H1 (cell line): Measurements from ENCODE around the gene DMAC2L. TPM values are rescaled to one million over a fixed set of nuclear protein-coding genes. Genes with fewer than 3 reads are reported as not detected.

Source experiments
- CBX5 ChIP-seq: fragments of 300-800, 300-1000 bp; sonication (generic); IDR thresholded peaks from 2 replicates; pipeline ENCODE4 v1.7.1; 2016; ENCODE audit warnings: antibody characterized with exemption, low read length, low read depth
- GTF2F1 ChIP-seq: IDR thresholded peaks from 2 replicates; pipeline ENCODE4 v1.6.1; 2012; ENCODE audit warnings: low read depth, low read length, improper control_type of control experiment, borderline replicate concordance
- HDAC2 ChIP-seq, 2 experiments: fragments of 300-600 bp in 1 of 2; sonication (generic) in 1 of 2; IDR thresholded peaks; 2 replicates each; pipeline ENCODE4 v1.6.1; 2011 to 2012; ENCODE audit warnings: low read depth in 2 of 2, low read length in 2 of 2, mild to moderate bottlenecking in 2 of 2, moderate library complexity in 2 of 2, borderline replicate concordance in 1 of 2, inconsistent platforms in 1 of 2
- KDM4A ChIP-seq: IDR thresholded peaks from one replicate; pipeline ENCODE4 v1.7.1; 2012; ENCODE audit warnings: low read depth, mild to moderate bottlenecking, moderate library complexity, low read length, inconsistent platforms; ENCODE audit not compliant: severe bottlenecking
- SIN3A ChIP-seq, 2 experiments: IDR thresholded peaks in 1 of 2; conservative IDR thresholded peaks in 1 of 2; 2 replicates each; pipeline ENCODE4 v1.6.1; 2011 to 2012; ENCODE audit warnings: low read length in 2 of 2, improper control_type of control experiment in 1 of 2, low read depth in 1 of 2, mild to moderate bottlenecking in 1 of 2
- SP1 ChIP-seq: IDR thresholded peaks from 2 replicates; pipeline ENCODE4 v1.6.1; 2011; ENCODE audit warnings: low read depth, low read length
- SP4 ChIP-seq: IDR thresholded peaks from 2 replicates; pipeline ENCODE4 v1.6.1; 2012; ENCODE audit warnings: low read length, inconsistent platforms
- polyA plus RNA-seq, 7 experiments: library from polyadenylated mRNA; depleted of rRNA in 3 of 7; stranded (reverse) in 5 of 7; unstranded in 2 of 7; fragments of >200 nt in 5 of 7; fragments of 200-250 nt in 2 of 7; gene quantifications; 1 replicate in 5 of 7; 2 replicates in 1 of 7; 4 replicates in 1 of 7; pipeline versions ENCODE4 v1.2.1 to v1.2.3, GENCODE V29; 2011 to 2013; ENCODE audit warnings: missing spikeins in 2 of 7, mixed read lengths in 2 of 7
- total RNA-seq: library from RNA; stranded (reverse); fragmentation: NEBNext Ultra II Directional; extraction: Animal tissue kit (Norgen Biotek cat#: 25700); gene quantifications from 2 replicates; pipeline ENCODE4 v1.2.1, GENCODE V29; 2021
- TF ChIP-seq, protein P1 (sequence below): fragments of 300-600 bp; sonication (generic); IDR thresholded peaks from 2 replicates; pipeline ENCODE4 v1.7.1; 2012; ENCODE audit warnings: low read length, moderate library complexity, mild to moderate bottlenecking, inconsistent platforms; ENCODE audit not compliant: insufficient replicate concordance
- TF ChIP-seq, protein P2 (sequence below): IDR thresholded peaks from 2 replicates; pipeline ENCODE4 v1.6.1; 2011; ENCODE audit warnings: low read length, improper control_type of control experiment

DMAC2L gene
- total and polyA plus RNA-seq, 2 of the 8 experiments (the other 6 are each of a cell fraction or from before 2014, with no cell fraction given) = 20.3 to 28.9 TPM

DNA sequence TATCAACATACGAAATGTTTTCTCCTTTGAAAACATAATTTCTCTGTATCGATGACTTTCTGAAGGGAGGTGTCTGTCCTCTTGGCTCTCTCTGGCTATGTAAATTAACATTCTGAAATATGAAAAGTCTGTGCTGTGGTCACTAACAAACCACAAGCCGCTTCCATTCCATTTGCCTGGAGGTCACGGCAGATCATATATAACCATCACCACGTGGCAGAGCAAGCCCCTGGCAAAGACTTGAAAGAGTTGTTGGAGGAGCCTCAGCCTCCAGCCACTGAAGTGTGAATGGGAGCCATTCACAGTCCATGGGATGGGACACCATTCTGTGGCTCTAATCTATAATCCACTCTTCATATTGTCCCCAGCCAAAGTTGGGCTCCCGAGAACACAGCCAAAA lies 45.0 kb downstream of the DMAC2L start (continued):
- TF ChIP-seq, protein P1, sequence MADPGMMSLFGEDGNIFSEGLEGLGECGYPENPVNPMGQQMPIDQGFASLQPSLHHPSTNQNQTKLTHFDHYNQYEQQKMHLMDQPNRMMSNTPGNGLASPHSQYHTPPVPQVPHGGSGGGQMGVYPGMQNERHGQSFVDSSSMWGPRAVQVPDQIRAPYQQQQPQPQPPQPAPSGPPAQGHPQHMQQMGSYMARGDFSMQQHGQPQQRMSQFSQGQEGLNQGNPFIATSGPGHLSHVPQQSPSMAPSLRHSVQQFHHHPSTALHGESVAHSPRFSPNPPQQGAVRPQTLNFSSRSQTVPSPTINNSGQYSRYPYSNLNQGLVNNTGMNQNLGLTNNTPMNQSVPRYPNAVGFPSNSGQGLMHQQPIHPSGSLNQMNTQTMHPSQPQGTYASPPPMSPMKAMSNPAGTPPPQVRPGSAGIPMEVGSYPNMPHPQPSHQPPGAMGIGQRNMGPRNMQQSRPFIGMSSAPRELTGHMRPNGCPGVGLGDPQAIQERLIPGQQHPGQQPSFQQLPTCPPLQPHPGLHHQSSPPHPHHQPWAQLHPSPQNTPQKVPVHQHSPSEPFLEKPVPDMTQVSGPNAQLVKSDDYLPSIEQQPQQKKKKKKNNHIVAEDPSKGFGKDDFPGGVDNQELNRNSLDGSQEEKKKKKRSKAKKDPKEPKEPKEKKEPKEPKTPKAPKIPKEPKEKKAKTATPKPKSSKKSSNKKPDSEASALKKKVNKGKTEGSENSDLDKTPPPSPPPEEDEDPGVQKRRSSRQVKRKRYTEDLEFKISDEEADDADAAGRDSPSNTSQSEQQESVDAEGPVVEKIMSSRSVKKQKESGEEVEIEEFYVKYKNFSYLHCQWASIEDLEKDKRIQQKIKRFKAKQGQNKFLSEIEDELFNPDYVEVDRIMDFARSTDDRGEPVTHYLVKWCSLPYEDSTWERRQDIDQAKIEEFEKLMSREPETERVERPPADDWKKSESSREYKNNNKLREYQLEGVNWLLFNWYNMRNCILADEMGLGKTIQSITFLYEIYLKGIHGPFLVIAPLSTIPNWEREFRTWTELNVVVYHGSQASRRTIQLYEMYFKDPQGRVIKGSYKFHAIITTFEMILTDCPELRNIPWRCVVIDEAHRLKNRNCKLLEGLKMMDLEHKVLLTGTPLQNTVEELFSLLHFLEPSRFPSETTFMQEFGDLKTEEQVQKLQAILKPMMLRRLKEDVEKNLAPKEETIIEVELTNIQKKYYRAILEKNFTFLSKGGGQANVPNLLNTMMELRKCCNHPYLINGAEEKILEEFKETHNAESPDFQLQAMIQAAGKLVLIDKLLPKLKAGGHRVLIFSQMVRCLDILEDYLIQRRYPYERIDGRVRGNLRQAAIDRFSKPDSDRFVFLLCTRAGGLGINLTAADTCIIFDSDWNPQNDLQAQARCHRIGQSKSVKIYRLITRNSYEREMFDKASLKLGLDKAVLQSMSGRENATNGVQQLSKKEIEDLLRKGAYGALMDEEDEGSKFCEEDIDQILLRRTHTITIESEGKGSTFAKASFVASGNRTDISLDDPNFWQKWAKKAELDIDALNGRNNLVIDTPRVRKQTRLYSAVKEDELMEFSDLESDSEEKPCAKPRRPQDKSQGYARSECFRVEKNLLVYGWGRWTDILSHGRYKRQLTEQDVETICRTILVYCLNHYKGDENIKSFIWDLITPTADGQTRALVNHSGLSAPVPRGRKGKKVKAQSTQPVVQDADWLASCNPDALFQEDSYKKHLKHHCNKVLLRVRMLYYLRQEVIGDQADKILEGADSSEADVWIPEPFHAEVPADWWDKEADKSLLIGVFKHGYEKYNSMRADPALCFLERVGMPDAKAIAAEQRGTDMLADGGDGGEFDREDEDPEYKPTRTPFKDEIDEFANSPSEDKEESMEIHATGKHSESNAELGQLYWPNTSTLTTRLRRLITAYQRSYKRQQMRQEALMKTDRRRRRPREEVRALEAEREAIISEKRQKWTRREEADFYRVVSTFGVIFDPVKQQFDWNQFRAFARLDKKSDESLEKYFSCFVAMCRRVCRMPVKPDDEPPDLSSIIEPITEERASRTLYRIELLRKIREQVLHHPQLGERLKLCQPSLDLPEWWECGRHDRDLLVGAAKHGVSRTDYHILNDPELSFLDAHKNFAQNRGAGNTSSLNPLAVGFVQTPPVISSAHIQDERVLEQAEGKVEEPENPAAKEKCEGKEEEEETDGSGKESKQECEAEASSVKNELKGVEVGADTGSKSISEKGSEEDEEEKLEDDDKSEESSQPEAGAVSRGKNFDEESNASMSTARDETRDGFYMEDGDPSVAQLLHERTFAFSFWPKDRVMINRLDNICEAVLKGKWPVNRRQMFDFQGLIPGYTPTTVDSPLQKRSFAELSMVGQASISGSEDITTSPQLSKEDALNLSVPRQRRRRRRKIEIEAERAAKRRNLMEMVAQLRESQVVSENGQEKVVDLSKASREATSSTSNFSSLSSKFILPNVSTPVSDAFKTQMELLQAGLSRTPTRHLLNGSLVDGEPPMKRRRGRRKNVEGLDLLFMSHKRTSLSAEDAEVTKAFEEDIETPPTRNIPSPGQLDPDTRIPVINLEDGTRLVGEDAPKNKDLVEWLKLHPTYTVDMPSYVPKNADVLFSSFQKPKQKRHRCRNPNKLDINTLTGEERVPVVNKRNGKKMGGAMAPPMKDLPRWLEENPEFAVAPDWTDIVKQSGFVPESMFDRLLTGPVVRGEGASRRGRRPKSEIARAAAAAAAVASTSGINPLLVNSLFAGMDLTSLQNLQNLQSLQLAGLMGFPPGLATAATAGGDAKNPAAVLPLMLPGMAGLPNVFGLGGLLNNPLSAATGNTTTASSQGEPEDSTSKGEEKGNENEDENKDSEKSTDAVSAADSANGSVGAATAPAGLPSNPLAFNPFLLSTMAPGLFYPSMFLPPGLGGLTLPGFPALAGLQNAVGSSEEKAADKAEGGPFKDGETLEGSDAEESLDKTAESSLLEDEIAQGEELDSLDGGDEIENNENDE = no peak
- no peak for TF ChIP-seq CBX5
- TF ChIP-seq KDM4A = no peak
- no peak for TF ChIP-seq SP1
- no peak for TF ChIP-seq SIN3A (conservative IDR thresholded peaks at IDR 0.05 in 1 of 2, IDR thresholded peaks at IDR 0.05 in 1 of 2; ENCODE audit: low read depth in 1 of 2, low read length in 2 of 2)
- TF ChIP-seq HDAC2 (IDR thresholded peaks at IDR 0.05; ENCODE audit: borderline replicate concordance in 1 of 2, low read depth in 2 of 2, low read length in 2 of 2) = no peak
- TF ChIP-seq GTF2F1 = no peak
- TF ChIP-seq, protein P2, sequence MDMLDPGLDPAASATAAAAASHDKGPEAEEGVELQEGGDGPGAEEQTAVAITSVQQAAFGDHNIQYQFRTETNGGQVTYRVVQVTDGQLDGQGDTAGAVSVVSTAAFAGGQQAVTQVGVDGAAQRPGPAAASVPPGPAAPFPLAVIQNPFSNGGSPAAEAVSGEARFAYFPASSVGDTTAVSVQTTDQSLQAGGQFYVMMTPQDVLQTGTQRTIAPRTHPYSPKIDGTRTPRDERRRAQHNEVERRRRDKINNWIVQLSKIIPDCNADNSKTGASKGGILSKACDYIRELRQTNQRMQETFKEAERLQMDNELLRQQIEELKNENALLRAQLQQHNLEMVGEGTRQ = no peak
- no peak for TF ChIP-seq SP4
